Muscle layer of colon (tissue), 2 donors: ENCODE results near the gene TNNI3K.

Experiments used
- H3K27ac ChIP-seq: one replicate; pipeline ENCODE4 v1.7.0; 2013; ENCODE audit warnings: low read depth, mild to moderate bottlenecking, low read length, moderate library complexity
- H3K27me3 ChIP-seq, 2 donors: one replicate each; pipeline ENCODE4 v1.7.0; 2013; ENCODE audit warnings: low read length in 2 of 2, mild to moderate bottlenecking in 2 of 2; ENCODE audit not compliant: insufficient read depth in 2 of 2, control insufficient read depth in 1 of 2
- H3K36me3 ChIP-seq: one replicate; pipeline ENCODE4 v1.7.0; 2013; ENCODE audit warnings: mild to moderate bottlenecking, low read length; ENCODE audit not compliant: insufficient read depth
- H3K4me1 ChIP-seq: one replicate; pipeline ENCODE4 v1.7.0; 2013; ENCODE audit warnings: mild to moderate bottlenecking, low read length; ENCODE audit not compliant: insufficient read depth
- H3K4me3 ChIP-seq, 2 donors: one replicate each; pipeline ENCODE4 v1.7.0; 2013; ENCODE audit warnings: low read length in 2 of 2, low read depth in 1 of 2, mild to moderate bottlenecking in 1 of 2, moderate library complexity in 1 of 2
- H3K9ac ChIP-seq: one replicate; pipeline ENCODE4 v1.7.0; 2013; ENCODE audit warnings: low read length
- H3K9me3 ChIP-seq: one replicate; pipeline ENCODE4 v1.7.0; 2013; ENCODE audit warnings: mild to moderate bottlenecking, low read length
- donor health status: abdominal sarcoma.
- donor health status: Adenocarcinoma of cecum.

Gene TNNI3K

GRCh38 chr1:74235153-74235552 lies at the start of gene TNNI3K:
Gene TNNI3K, plus strand, starts transcription at chr1:74235387. Its CDS starts 65 bp downstream, at chr1:74235452.
- Histone ChIP-seq H3K4me3 (no peak within 1 kb of the TSS), H3K4me1 (no peaks in the 10 kb centered on the region), H3K27me3 (no peaks in the 10 kb centered on the region), H3K27ac (no peak within 1 kb of the TSS), H3K36me3 (no peaks in the 10 kb centered on the region), H3K9me3 (no peaks in the 10 kb centered on the region), H3K9ac (no peak within 1 kb of the TSS)

DNA sequence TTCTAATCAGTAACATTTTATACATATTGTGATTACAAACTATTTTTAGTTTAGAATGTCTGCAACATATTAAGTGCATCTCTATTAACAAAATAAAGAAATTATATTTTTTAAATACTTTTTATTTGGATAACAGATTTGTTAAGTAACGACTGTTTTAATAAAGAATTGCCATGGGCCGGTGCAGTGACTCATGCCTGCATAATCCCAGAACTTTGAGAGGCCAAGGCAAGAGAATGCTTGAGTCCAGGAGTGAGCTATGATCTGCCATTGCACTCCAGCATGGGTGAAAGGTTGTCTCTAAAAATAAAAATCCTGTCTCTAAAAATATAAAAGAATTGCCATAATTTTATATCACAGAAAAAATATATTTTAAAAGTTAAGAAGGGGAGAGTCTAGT lies 41.3 kb upstream of the TNNI3K start:
- no peaks in the 10 kb centered on the region for H3K36me3 ChIP-seq
- H3K9ac ChIP-seq = no peak overlapping the region
- no peak overlapping the region for H3K4me3 ChIP-seq
- H3K4me1 ChIP-seq = no peaks in the 10 kb centered on the region
- no peak overlapping the region for H3K27ac ChIP-seq
- no peaks in the 10 kb centered on the region for H3K9me3 ChIP-seq
- H3K27me3 ChIP-seq = no peaks in the 10 kb centered on the region

DNA sequence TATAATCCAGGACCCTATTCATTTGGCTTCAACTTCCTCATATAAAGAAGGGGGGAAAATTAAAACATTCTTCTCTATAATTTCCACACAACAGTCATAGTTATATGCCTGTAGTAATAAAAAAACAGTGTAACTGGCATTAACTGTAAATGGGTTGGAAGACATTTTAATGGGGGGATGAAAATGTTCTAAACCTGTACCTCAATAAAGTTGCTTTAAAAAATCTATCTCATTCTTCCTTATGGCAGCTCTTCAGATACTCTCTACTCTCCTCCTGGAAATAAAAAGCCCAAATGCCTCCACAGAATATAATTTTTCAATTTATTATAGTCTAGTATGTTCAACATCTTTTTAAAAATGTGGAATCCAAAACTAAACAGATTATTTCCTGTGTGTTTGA lies 39.8 kb upstream of the TNNI3K start:
- H3K9ac ChIP-seq = no peak overlapping the region
- H3K4me1 ChIP-seq = peaks cover 9% of the 10 kb centered on the region
- no peak overlapping the region for H3K27ac ChIP-seq
- H3K4me3 ChIP-seq = no peak overlapping the region
- H3K9me3 ChIP-seq = no peaks in the 10 kb centered on the region
- no peaks in the 10 kb centered on the region for H3K27me3 ChIP-seq
- H3K36me3 ChIP-seq = no peaks in the 10 kb centered on the region

DNA sequence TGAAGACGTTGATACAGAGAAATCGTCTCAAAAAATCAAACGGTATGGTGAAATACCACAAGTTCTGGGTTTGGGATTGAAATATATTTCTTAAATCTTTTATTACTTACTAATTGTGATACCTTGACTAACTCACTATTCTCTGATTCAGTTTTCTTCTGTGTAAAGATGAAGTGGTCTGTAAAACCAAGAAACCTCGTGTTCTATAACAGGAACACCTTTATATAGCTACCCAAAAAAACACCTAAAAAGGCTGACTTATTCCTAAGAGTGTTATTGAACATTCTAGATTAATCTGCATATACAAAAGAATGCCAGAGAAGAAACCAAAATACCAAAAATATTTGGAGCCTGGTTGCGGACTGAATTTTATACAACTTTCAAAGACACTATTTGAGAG lies 37.9 kb upstream of the TNNI3K start:
- H3K9ac ChIP-seq = peak overlapping the region; percentile 16
- peak overlapping the region in 1 of 2 donors; percentile 77 for H3K4me3 ChIP-seq
- no peak overlapping the region for H3K27ac ChIP-seq
- H3K27me3 ChIP-seq = no peaks in the 10 kb centered on the region
- H3K36me3 ChIP-seq = no peaks in the 10 kb centered on the region
- peaks cover 9% of the 10 kb centered on the region for H3K4me1 ChIP-seq
- no peaks in the 10 kb centered on the region for H3K9me3 ChIP-seq

GRCh38 chr1:74197657-74198552 lies 37.3 kb upstream of the TNNI3K start, which contains the start of the genes FPGT and LRRIQ3:
Gene FPGT, plus strand, starts transcription at chr1:74198242. Its CDS starts 37 bp downstream, at chr1:74198279.
Gene LRRIQ3, minus strand, starts transcription at chr1:74198176. Its CDS starts 14,492 bp downstream, at chr1:74183684.
- Histone ChIP-seq H3K9ac (peak within 1 kb of the TSS; percentile 71), H3K36me3 (no peaks in the 10 kb centered on the region), H3K27me3 (no peaks in the 10 kb centered on the region), H3K27ac (peak within 1 kb of the TSS; percentile 66), H3K4me3 (peak within 1 kb of the TSS; percentile 63 to 77), H3K9me3 (no peaks in the 10 kb centered on the region), H3K4me1 (peaks cover 9% of the 10 kb centered on the region)

DNA sequence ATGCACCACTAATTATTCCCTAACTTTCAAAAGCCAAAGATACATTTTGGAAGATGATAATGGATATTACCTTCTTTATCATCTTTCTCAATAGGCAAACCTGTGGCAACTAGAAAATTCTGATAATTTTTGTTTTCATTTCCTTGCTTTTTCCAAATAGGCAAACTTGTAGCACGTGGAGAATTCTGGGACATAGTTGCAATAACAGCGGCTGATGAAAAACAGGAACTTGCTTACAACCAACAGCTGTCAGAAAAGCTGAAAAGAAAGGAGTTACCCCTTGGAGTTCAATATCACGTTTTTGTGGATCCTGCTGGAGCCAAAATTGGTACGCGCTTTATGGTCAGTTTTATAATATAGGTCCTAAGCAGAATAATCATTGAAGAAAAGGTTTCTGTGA lies 35.7 kb upstream of the TNNI3K start:
- no peak overlapping the region for H3K4me3 ChIP-seq

DNA sequence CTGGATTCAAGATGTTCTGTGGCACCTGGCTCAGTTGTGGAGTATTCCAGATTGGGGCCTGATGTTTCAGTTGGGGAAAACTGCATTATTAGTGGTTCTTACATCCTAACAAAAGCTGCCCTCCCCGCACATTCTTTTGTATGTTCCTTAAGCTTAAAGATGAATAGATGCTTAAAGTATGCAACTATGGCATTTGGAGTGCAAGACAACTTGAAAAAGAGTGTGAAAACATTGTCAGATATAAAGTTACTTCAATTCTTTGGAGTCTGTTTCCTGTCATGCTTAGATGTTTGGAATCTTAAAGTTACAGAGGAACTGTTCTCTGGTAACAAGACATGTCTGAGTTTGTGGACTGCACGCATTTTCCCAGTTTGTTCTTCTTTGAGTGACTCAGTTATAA lies 29.9 kb upstream of the TNNI3K start:
- Histone ChIP-seq H3K9me3 (no peaks in the 10 kb centered on the region), H3K27me3 (no peaks in the 10 kb centered on the region), H3K36me3 (peaks cover 12% of the 10 kb centered on the region), H3K4me1 (no peaks in the 10 kb centered on the region), H3K27ac (no peak overlapping the region), H3K4me3 (no peak overlapping the region), H3K9ac (no peak overlapping the region)

More for the DNA sequence above, 35.7 kb upstream of the TNNI3K start:
- Histone ChIP-seq H3K4me1 (peaks cover 9% of the 10 kb centered on the region), H3K36me3 (peaks cover 3% of the 10 kb centered on the region), H3K9me3 (no peaks in the 10 kb centered on the region), H3K27ac (no peak overlapping the region), H3K9ac (no peak overlapping the region), H3K27me3 (no peaks in the 10 kb centered on the region)

- H3K9me3 ChIP-seq = no peaks in the 10 kb centered on the region
- no peaks in the 10 kb centered on the region for H3K27me3 ChIP-seq
- no peak overlapping the region for H3K27ac ChIP-seq
- H3K4me1 ChIP-seq = no peaks in the 10 kb centered on the region
- no peak overlapping the region for H3K4me3 ChIP-seq
- no peak overlapping the region for H3K9ac ChIP-seq
- no peaks in the 10 kb centered on the region for H3K36me3 ChIP-seq
Measured at GRCh38 chr1:74215229-74215628, 20.0 kb upstream of the TNNI3K start.

GRCh38 chr1:74222701-74223100 lies 12.5 kb upstream of the TNNI3K start:
- no peak overlapping the region for H3K9ac ChIP-seq
- H3K36me3 ChIP-seq = peaks cover 7% of the 10 kb centered on the region

DNA sequence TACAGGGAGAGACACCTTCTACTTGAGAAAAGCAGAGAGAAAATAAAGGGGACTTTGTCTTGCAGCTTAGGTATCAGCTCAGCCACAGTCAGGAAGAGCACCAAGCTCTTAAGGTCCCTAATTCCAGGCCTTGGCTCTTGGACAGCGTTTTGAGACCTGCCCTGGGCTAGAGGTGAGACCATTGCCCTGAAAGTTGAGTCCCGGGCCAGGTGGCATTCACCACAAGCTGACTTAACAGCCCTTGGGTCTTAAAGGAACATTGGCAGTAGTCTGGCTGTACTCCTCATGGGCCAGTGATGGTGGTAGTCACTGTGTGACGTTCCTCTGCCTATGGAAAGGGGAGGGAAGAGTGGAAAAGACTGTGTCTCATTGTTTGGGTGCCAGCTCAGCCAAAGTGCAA lies 11.7 kb upstream of the TNNI3K start:
- Histone ChIP-seq H3K27me3 (no peaks in the 10 kb centered on the region), H3K27ac (no peak overlapping the region), H3K9ac (no peak overlapping the region), H3K4me3 (no peak overlapping the region), H3K4me1 (no peaks in the 10 kb centered on the region), H3K36me3 (peaks cover 7% of the 10 kb centered on the region), H3K9me3 (no peaks in the 10 kb centered on the region)

More at GRCh38 chr1:74222701-74223100, 12.5 kb upstream of the TNNI3K start:
- H3K4me3 ChIP-seq = no peak overlapping the region
- H3K27me3 ChIP-seq = no peaks in the 10 kb centered on the region
- no peaks in the 10 kb centered on the region for H3K4me1 ChIP-seq
- no peak overlapping the region for H3K27ac ChIP-seq
- no peaks in the 10 kb centered on the region for H3K9me3 ChIP-seq

DNA sequence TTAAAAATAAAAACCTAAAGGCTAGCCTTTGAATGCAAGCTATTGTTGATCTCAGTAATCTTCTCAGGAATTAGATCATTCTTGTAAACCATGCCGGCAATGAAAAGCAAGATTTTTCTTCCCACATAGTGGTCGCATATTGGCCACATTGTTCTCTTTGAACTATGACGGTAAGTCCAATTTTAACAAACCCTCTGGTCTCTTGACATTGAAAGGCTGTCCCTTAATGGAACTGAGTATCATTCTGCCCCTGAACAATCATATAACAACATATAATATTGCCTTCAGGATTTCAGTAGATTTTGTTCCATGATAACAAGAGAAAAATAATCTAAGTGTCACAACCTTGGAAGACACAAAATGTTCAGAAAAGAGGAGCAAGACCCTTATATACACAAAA lies 1.3 kb downstream of the TNNI3K start:
- H3K4me1 ChIP-seq = no peaks in the 10 kb centered on the region
- no peak overlapping the region for H3K9ac ChIP-seq
- no peaks in the 10 kb centered on the region for H3K36me3 ChIP-seq
- H3K4me3 ChIP-seq = no peak overlapping the region
- H3K27me3 ChIP-seq = no peaks in the 10 kb centered on the region
- H3K27ac ChIP-seq = no peak overlapping the region
- no peaks in the 10 kb centered on the region for H3K9me3 ChIP-seq

DNA sequence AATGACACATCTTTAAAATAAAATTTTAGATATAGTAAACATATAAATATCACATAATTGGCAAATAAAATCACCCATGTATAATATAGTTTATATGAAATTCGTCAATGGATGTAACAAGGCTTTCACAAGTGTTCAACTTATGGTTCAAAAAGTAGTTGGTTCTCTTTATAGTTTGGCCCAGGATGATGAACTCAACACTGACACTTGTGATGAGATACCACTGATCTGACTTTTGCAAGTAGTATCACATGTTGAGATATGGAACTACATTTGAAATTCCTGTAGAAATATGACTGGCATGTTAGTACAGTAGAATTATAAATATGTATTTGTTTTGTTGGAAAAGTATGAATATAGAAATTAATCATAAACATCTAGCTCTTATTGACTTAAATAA lies 1.8 kb downstream of the TNNI3K start:
- Histone ChIP-seq H3K27ac (no peak overlapping the region), H3K9me3 (no peaks in the 10 kb centered on the region), H3K9ac (no peak overlapping the region), H3K4me1 (no peaks in the 10 kb centered on the region), H3K36me3 (no peaks in the 10 kb centered on the region), H3K4me3 (no peak overlapping the region), H3K27me3 (no peaks in the 10 kb centered on the region)
